ENCODE measurements around the gene DMRT2.

DNA sequence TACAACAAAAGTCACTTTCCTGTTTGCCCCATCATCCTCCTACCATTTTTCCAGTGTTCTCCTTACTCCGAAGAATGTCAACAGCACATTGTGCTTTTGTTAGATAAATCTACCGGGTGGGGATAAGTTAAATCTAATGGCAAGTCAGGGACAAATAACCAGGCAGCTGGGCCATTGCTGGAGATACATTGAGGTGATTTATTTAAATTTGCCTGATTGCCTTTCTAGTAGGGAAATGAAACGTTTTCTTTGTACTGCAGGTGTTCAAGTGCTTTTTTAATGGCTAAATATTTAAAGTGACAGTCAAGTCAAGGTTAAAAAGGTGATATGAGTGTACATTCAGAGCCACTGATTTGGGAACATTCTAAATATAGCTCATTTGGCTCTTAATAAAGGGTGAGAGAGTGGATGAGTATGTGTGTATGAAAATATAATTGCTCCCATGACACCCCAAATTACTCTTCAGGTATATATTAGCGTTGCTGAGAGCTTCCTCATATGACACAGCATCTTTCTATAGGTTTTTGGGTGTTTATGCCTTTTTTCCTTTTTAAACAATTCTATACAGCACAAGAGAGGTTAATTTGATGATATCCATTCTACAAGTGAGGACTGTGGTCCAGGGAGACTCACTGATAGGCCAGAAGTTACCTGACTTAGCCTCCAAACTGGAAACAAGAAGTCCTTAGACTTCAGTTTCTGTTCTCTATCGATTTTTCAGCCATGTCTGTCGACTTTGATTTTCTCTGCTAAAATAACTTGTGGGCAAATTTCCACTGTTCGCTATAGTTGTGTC is 51.9 kb downstream of the DMRT2 start:
- TF ChIP-seq, protein P1, sequence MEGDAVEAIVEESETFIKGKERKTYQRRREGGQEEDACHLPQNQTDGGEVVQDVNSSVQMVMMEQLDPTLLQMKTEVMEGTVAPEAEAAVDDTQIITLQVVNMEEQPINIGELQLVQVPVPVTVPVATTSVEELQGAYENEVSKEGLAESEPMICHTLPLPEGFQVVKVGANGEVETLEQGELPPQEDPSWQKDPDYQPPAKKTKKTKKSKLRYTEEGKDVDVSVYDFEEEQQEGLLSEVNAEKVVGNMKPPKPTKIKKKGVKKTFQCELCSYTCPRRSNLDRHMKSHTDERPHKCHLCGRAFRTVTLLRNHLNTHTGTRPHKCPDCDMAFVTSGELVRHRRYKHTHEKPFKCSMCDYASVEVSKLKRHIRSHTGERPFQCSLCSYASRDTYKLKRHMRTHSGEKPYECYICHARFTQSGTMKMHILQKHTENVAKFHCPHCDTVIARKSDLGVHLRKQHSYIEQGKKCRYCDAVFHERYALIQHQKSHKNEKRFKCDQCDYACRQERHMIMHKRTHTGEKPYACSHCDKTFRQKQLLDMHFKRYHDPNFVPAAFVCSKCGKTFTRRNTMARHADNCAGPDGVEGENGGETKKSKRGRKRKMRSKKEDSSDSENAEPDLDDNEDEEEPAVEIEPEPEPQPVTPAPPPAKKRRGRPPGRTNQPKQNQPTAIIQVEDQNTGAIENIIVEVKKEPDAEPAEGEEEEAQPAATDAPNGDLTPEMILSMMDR (IDR thresholded peaks at IDR 0.05), result no peak
- TF ChIP-seq ZFX (IDR thresholded peaks at IDR 0.05; ENCODE audit: borderline replicate concordance), result no peak

Data from 22Rv1 (cell line).